ENCODE data around the gene RYR2.

The RYR2 gene

DNA sequence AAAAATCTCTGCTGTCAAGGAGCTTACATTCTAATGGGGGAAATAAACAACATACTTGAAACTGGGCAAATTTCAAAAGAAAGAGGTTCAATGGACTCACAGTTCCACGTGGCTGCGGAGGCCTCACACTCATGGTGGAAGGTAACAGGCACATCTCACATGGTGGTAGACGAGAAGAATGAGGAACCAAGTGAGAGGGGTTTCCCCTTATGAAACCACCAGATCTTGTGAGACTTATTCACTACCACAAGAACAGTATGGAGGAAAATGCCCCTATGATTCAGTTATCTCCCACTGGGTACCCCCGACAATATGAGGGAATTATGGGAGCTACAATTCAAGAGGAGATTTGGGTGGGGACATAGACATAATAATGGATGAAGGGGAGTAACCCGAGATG is 622.4 kb downstream of the RYR2 start:
- no peak overlapping the region for H3K9ac ChIP-seq
- no peaks in the 10 kb centered on the region for H3K27me3 ChIP-seq (ENCODE audit: control insufficient read depth, insufficient read depth, low read length)
- no peak overlapping the region for H3K4me3 ChIP-seq (ENCODE audit: low read depth, low read length)
- H2AFZ ChIP-seq: no peak overlapping the region
- no peaks in the 10 kb centered on the region for H3K9me3 ChIP-seq (ENCODE audit: control insufficient read depth, low read length)
- no peak overlapping the region for H3K4me2 ChIP-seq (ENCODE audit: low read length)
- no peak for TF ChIP-seq CTCF (IDR thresholded peaks at IDR 0.05)
- H3K27ac ChIP-seq: no peak overlapping the region
- H3K36me3 ChIP-seq (ENCODE audit: control insufficient read depth, insufficient read depth, low read length): no peaks in the 10 kb centered on the region
- no peaks in the 10 kb centered on the region for H3K4me1 ChIP-seq
- H3K79me2 ChIP-seq: no peaks in the 10 kb centered on the region

DNA sequence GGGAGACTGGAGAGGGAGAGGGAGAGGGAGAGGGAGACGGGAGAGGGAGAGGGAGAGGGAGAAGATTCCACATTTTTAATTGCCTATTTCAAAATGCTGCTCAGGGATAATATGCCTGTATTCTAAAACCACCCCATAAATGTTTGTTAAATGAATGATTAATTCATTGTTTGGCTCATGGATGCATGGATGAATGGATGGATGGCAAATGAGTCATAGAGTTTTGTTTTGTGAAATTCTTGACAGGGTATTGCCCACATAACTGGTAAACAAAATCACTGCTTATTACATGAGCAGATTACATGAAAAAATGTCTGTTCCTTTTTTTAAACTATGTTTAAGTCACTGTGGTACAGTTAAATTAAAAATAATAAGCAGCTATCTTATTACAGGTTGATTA is 628.3 kb downstream of the RYR2 start:
- Histone ChIP-seq H3K4me3 (ENCODE audit: low read depth, low read length) (no peak overlapping the region), H3K4me1 (no peaks in the 10 kb centered on the region), H3K79me2 (no peaks in the 10 kb centered on the region), H2AFZ (no peak overlapping the region), H3K4me2 (ENCODE audit: low read length) (no peak overlapping the region), H3K36me3 (ENCODE audit: control insufficient read depth, insufficient read depth, low read length) (no peaks in the 10 kb centered on the region), H3K9ac (no peak overlapping the region), H3K27ac (no peak overlapping the region), H3K9me3 (ENCODE audit: control insufficient read depth, low read length) (no peaks in the 10 kb centered on the region), H3K27me3 (ENCODE audit: control insufficient read depth, insufficient read depth, low read length) (no peaks in the 10 kb centered on the region)
- TF ChIP-seq CTCF (IDR thresholded peaks at IDR 0.05): no peak

- H3K36me3 ChIP-seq (ENCODE audit: control insufficient read depth, insufficient read depth, low read length): no peaks in the 10 kb centered on the region
These were observed 629.3 kb downstream of the RYR2 start for GRCh38 chr1:237671262-237671661.

GRCh38 chr1:237671935-237672334 is 630.0 kb downstream of the RYR2 start:
- TF ChIP-seq CTCF (IDR thresholded peaks at IDR 0.05): no peak
- Histone ChIP-seq H3K4me1 (no peaks in the 10 kb centered on the region), H3K27me3 (ENCODE audit: control insufficient read depth, insufficient read depth, low read length) (no peaks in the 10 kb centered on the region), H2AFZ (no peak overlapping the region), H3K4me3 (ENCODE audit: low read depth, low read length) (no peak overlapping the region), H3K9ac (no peak overlapping the region), H3K36me3 (ENCODE audit: control insufficient read depth, insufficient read depth, low read length) (no peaks in the 10 kb centered on the region), H3K4me2 (ENCODE audit: low read length) (no peak overlapping the region), H3K79me2 (no peaks in the 10 kb centered on the region), H3K27ac (no peak overlapping the region), H3K9me3 (ENCODE audit: control insufficient read depth, low read length) (no peaks in the 10 kb centered on the region)

More at GRCh38 chr1:237671262-237671661, 629.3 kb downstream of the RYR2 start:
- TF ChIP-seq CTCF (IDR thresholded peaks at IDR 0.05): no peak
- no peak overlapping the region for H3K27ac ChIP-seq
- no peak overlapping the region for H3K4me2 ChIP-seq (ENCODE audit: low read length)
- H3K9ac ChIP-seq: no peak overlapping the region
- H3K9me3 ChIP-seq (ENCODE audit: control insufficient read depth, low read length): no peaks in the 10 kb centered on the region
- H3K27me3 ChIP-seq (ENCODE audit: control insufficient read depth, insufficient read depth, low read length): no peaks in the 10 kb centered on the region
- H3K79me2 ChIP-seq: no peaks in the 10 kb centered on the region
- H3K4me3 ChIP-seq (ENCODE audit: low read depth, low read length): no peak overlapping the region
- no peaks in the 10 kb centered on the region for H3K4me1 ChIP-seq
- no peak overlapping the region for H2AFZ ChIP-seq

GRCh38 chr1:237672748-237673147 is 630.8 kb downstream of the RYR2 start:
- no peaks in the 10 kb centered on the region for H3K36me3 ChIP-seq (ENCODE audit: control insufficient read depth, insufficient read depth, low read length)
- no peaks in the 10 kb centered on the region for H3K9me3 ChIP-seq (ENCODE audit: control insufficient read depth, low read length)

More at GRCh38 chr1:237672748-237673147, 630.8 kb downstream of the RYR2 start:
- no peak overlapping the region for H3K4me2 ChIP-seq (ENCODE audit: low read length)
- H3K4me3 ChIP-seq (ENCODE audit: low read depth, low read length): no peak overlapping the region
- no peak overlapping the region for H3K27ac ChIP-seq
- H3K9ac ChIP-seq: no peak overlapping the region
- H3K4me1 ChIP-seq: no peaks in the 10 kb centered on the region
- no peak for TF ChIP-seq CTCF (IDR thresholded peaks at IDR 0.05)
- no peaks in the 10 kb centered on the region for H3K27me3 ChIP-seq (ENCODE audit: control insufficient read depth, insufficient read depth, low read length)
- H2AFZ ChIP-seq: no peak overlapping the region
- H3K79me2 ChIP-seq: no peaks in the 10 kb centered on the region
